CD4-positive, alpha-beta T cell treated with Interferon alpha-2 for 1 hour (primary cell): Measurements from ENCODE around the gene ATOH8.
A peak's percentile ranks its signal among the peaks of the same experiment; 100 is the strongest.

Experiments used
- DNase-seq, 2 donors: peaks; one replicate each; pipeline ENCODE4 v3.0.0-alpha.2; 2020 to 2022

The ATOH8 gene

DNA sequence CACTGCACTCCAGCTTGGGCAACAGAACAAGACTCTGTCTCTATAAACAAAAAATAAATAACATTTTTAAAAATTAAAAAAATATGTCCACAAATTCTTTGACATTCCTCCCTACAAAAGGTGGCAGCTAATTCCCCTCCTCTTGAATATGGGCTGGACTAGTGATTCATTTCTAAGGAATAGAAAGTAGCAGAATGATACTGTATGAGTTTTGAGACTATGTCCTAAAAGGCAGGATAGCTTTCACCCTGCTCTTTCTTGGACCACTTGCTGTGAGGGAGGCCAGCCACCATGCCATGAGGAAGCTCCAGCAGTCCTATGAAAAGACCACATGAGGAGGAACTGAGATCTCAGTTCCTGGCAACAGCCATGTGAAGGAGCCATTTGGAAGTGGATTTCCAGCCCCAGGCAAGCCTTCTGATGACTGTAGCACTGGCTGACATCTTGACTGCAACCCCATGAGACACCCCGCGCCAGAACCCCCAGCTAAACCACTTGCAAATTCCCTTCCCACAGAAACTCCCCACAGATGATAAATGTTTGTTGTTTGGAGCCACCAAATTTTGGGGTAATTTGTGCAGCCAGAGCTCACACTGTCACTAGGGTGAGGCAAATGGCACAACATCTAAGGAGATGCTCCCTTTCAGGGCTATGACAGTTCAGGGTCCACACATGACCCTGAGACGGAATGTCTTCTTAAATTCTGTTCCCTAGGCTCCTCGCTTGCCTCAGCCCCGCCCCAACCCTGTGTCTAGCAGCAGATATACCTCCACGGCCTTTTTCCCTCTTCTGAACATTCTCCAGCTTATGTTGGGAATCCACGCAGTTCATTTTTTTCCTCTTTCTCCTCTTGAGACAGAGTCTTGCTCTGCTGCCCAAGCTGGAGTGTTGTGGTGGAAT, 17.1 kb upstream of the ATOH8 start:
- DNase-seq = no peak

DNA sequence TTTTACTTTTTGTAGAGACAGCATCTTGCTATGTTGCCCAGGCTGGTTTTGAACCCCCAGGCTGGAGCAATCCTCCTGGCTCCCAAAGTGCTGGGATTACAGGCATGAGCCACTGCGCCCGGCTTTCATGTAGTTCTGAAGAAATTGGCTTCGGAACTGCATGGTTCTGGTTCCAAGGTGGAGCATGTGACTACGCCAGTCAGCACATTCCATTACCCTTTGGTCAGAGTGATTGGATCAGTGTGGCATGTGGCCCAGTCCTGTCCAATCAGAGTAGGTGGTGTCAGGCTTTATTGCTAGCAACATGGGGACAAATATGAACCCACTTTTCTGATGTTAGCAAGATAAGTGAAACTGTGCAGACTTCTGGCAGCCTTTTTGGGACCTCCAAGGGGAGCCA, 16.3 kb upstream of the ATOH8 start:
- DNase-seq = no peak

- no peak for DNase-seq
These were observed 15.8 kb upstream of the ATOH8 start for GRCh38 chr2:85737961-85738360.

DNA sequence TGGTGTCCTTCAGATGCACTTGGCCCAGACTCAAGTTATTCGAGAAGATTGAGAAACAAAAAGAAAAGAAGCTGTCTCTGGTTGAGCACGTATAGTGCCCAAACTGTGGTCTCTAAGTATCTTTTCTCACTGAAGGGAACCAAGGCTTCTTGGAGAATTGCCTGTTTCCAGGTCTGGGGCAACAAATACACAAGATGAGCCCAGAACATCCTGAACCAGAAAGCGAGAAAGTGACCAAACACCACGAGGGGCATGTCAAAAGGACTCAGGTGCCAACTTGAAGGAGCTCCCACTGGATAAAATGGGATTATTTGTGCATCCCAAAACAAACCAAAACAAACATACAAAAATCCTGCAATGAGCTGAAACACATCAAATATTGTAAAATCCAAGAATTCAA, 13.6 kb upstream of the ATOH8 start:
- DNase-seq = no peak

DNA sequence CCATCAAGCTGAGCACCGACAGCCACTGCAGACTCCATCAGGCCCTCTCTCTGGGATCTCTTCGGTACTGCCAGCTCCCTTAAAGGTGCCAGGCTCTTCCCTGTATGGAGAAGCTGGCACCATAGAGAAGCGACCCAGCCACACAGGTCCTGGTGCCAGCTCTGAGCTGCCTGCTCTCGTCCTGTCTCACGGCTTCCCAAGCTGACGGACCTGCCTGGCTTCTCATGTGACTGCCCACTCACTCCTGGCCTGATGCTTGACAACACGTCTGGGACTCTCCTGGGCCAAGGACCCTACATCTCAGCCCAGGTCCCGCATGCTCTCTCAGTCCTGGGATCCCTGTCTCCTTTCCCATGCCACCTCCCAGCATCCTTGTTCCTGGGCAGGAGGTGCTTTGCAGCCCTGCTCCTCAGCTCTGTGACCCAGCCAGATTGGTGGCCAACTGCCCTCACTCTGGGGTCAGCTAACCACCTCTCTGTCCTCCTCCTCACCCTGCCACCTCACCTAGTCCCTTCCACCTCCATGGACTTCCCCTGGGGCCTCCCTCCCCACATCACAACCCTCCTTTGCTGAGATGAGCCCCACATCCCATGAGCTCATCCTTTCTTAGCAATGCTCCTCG, 12.5 kb upstream of the ATOH8 start:
- DNase-seq = no peak

- DNase-seq = no peak
These were observed 11.8 kb upstream of the ATOH8 start for GRCh38 chr2:85741833-85742455.

DNA sequence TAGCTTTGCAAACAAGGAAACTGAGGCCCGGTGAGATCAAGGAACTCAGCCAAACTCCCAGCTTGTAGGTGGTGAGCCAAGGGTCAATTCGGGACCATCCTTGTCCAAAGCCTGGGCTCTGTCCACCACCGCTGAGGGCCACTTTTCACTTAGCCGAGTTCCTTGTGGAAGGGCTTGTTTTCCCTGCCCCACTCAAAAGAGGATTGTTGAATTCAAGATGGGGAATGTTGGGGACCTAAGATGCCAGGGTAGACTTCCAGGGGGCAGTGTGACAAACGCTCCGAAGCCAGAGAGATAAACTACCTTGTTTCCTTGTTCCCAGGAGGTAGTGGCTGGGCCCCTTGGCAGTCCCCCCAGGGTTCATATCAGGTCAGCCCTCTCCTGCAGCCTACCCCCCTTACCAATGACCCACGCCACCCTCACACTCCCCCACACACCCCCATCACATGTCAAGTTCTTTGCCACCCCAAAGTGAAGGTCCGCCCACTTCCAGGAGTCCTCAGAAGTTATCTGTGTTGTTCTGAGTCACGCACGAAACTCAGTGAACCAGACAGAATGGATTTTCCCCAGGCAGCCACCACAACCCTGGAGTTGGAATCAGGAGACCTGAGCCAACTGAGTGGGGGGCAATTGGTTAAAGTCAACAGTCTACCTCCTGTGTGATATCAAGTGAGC, 10.3 kb upstream of the ATOH8 start:
- DNase-seq = no peak

DNA sequence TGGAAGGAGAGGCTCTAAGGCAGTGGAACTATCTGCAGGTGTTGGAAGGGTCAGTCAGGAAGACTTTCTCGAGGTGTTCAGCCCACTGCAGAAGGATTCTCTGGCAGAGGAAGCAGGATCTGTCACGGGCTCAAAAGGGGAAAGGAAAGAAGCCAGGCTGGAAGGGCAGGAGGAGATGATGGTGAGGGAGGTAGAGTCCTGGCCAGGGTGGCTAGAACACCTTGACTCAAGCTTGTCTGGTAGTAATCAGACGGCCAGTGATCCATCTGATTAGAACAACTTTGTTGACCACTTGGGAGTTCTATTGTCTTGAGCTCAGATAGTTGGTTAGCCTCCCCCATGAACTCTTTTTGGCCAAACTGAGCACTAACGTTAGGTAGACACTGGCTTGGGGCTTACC, 9.7 kb upstream of the ATOH8 start:
- DNase-seq = no peak

- no peak for DNase-seq
These were observed 8.8 kb upstream of the ATOH8 start for GRCh38 chr2:85744741-85745601.

DNA sequence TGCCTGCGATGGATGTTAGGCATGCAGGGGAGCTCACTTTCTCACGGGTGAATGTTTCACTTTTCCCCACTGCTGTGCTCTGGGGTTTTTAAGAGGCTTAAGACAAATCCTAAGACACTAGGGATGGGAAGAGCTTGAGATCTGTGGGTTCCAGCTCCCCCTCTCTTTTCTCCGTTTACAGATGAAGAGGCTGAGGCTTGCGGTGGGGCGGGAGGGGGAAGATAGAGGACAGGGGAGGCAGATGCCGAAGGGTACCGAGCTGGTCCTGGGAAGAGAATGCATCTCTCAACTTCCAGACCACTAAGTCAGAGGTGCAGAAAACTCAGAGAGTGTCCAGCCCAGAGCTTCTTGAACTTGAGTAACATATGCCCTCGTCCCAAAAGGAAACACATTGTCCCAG, 8.2 kb upstream of the ATOH8 start:
- DNase-seq = no peak

GRCh38 chr2:85746321-85747004, 7.3 kb upstream of the ATOH8 start:
- no peak for DNase-seq

GRCh38 chr2:85747441-85747840, 6.3 kb upstream of the ATOH8 start:
- DNase-seq = no peak

DNA sequence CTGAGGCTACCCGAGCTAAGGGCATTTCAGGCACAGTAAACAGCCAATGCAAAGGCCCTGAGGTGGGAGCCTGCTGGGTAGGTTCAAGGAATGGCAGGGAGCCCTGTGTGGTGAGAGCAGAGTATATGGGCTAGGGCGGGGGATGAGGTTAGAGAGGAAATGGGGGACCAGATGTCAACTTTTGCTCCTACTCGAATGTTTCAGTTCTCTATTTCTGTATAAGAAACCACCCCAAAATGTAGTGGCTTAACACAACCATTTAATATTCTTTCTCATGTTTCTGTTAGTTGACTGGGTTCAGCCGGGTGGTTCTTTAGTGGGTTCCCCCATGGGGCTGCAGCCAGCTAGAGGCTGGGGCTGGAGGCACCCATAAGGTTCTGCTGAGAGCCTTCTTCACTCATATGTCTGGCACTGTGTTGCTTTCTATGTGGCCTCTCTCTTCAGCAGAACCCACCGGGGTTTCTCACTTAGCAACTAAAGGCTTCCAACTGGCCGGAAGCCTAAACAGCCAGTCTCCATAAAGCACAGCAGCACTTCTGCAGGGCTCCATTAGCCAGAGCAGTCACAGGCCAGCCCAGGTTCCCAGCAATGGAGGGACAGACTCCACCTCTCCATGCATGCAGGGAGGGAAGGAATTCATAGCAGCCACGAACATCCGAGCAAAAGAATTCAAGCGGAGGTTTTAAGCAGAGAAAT, 5.6 kb upstream of the ATOH8 start:
- no peak for DNase-seq

DNA sequence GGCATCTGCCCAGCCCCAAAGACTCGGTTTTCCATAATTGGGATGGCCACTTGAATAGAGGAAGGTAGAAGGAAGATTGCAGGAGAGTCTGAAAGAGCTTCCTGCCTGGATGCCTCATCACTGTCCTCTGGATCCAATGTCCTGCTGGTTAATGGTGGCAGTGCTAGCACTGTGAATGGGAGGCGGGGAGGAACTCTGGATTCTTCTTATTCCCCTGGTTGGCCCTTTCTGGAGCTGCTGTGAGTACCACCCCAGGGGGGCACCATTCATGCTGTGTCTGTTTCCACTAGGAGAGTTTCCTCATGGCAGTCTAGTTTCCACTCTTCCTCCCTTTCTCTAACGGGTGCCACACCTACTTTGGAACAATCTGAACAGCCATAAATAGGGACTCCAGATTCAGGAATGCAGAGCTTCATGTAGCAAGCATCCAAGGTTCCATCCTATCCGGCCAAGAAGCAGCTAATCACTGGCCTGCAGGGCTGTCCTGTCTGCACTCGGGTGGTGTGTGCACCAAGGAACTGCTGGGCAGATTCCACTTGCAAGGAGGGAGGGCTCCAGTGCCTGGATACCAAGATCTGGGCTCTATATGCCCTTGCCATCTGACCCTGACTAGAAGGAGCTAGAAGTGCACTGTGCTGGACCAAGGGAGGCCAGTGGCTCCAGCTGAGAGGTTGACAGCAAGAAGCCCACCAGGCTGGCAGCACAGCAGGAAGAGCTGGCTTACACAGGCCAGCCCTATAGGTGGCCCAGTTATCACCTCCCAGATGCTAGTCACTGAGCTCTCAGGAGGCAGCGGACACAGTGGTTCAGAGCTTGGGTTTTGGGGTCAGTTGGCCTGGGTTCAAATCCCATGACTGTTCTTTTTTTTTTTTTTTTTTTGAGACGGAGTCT, 4.6 kb upstream of the ATOH8 start:
- DNase-seq = no peak

- peak; percentile 57 to 58 for DNase-seq
These were observed 2.9 kb upstream of the ATOH8 start for GRCh38 chr2:85750587-85751575.

- no peak for DNase-seq
These were observed 2.2 kb upstream of the ATOH8 start for GRCh38 chr2:85751627-85752026.

GRCh38 chr2:85753035-85753524, 711 bp upstream of the ATOH8 start:
- DNase-seq = no peak

- DNase-seq = peak; percentile 19 to 20
These were observed 713 bp downstream of the ATOH8 start for GRCh38 chr2:85754313-85755095.
